ENCODE results near the gene DDX11.
"Not testable (repeated sequence)": the region's sequence is repeated elsewhere in the genome, so short reads cannot be mapped to it uniquely, and the experiment has no call there.

DNA sequence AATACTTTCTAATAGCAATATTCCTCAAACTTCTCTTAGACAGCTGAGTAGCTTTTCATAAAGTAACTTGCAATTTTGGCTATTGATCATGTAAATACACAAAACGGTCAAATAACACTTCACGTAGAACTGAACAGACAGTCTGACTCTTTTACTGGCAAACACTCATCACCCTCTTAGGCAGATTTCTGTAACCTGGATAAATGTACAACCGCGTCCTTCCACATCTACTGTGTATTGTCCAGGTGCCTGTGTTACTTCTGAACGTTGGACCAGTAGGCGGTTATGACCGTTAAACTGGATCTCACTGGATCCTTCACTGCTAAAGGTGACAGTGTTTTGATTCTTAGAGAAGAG lies 43.2 kb downstream of the DDX11 start:
- TF ChIP-seq, protein P1, sequence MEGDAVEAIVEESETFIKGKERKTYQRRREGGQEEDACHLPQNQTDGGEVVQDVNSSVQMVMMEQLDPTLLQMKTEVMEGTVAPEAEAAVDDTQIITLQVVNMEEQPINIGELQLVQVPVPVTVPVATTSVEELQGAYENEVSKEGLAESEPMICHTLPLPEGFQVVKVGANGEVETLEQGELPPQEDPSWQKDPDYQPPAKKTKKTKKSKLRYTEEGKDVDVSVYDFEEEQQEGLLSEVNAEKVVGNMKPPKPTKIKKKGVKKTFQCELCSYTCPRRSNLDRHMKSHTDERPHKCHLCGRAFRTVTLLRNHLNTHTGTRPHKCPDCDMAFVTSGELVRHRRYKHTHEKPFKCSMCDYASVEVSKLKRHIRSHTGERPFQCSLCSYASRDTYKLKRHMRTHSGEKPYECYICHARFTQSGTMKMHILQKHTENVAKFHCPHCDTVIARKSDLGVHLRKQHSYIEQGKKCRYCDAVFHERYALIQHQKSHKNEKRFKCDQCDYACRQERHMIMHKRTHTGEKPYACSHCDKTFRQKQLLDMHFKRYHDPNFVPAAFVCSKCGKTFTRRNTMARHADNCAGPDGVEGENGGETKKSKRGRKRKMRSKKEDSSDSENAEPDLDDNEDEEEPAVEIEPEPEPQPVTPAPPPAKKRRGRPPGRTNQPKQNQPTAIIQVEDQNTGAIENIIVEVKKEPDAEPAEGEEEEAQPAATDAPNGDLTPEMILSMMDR (conservative IDR thresholded peaks at IDR 0.05): not testable (repeated sequence)
- TF ChIP-seq EZH2 (IDR thresholded peaks at IDR 0.05; ENCODE audit: low read depth): not testable (repeated sequence)
